GM12878 (cell line): ENCODE data around the gene TTI1. TPM values are rescaled to one million over a fixed set of nuclear protein-coding genes. Genes with fewer than 3 reads are reported as not detected.

Experiments used
- ATAC-seq: fragments of 200-7000 bp; cut with Tn5 transposase; 3 replicates; pipeline ENCODE4 v1.9.1; 2020; ENCODE audit warnings: mild to moderate bottlenecking, moderate library complexity
- BruUV-seq: library from RNA; stranded (reverse); fragments of 400-500 nt; replicated peaks from 2 replicates; lab custom pipeline; 2021; lab: Mats Ljungman, UMichigan
- CTCF ChIA-PET: fragments of 300-600 bp; sonication (Branson Sonifier 250); formaldehyde crosslinking; extraction: SDS; loops from one replicate; lab custom pipeline; 2021; ENCODE audit warnings: inconsistent platforms; lab: Yijun Ruan, JAX
- POLR2A ChIA-PET: fragments of 350-600 bp; formaldehyde crosslinking; extraction: SDS; loops from one replicate; lab custom pipeline; 2021; ENCODE audit warnings: inconsistent platforms; lab: Charles Lee
- RAD21 ChIA-PET: fragments of 300-600 bp; sonication (Branson Sonifier 250); formaldehyde crosslinking; loops from one replicate; lab custom pipeline; 2023; ENCODE audit warnings: antibody characterized with exemption; ENCODE audit not compliant: unreplicated experiment; lab: Charles Lee
- SMC1A ChIA-PET: fragments of 300-600 bp; sonication (Branson Sonifier 250); formaldehyde crosslinking; loops from one replicate; lab custom pipeline; 2023; ENCODE audit not compliant: unreplicated experiment, uncharacterized antibody; lab: Charles Lee
- DNase-seq: peaks from one replicate; pipeline ENCODE4 v3.0.0-alpha.2; 2011; ENCODE audit warnings: low read depth, low spot score
- FAIRE-seq: peaks from 3 replicates; lab custom pipeline; 2011; peaks lifted over from hg19 to GRCh38; lab: Jason Lieb, UNC
- H2AFZ ChIP-seq: 2 replicates; pipeline ENCODE4 v1.6.0; 2011; ENCODE audit warnings: low read depth, low read length, control low read depth; ENCODE audit not compliant: control insufficient read depth
- H3K27ac ChIP-seq: 2 replicates; pipeline ENCODE4 v1.5.1; 2011; ENCODE audit warnings: control low read depth; ENCODE audit not compliant: control insufficient read depth, insufficient read depth
- H3K27me3 ChIP-seq, 2 experiments: replicated peaks in 1 of 2; 2 replicates each; pipeline versions ENCODE4 v1.6.0 to v1.6.1; 2011; ENCODE audit warnings: low read length in 1 of 2; ENCODE audit not compliant: control insufficient read depth in 2 of 2, insufficient read depth in 2 of 2
- H3K36me3 ChIP-seq, 2 experiments: 2 replicates each; pipeline ENCODE4 v1.5.1; 2011; ENCODE audit warnings: low read length in 1 of 2; ENCODE audit not compliant: control insufficient read depth in 2 of 2, insufficient read depth in 2 of 2
- H3K4me1 ChIP-seq: 2 replicates; pipeline ENCODE4 v1.6.1; 2011; ENCODE audit warnings: mild to moderate bottlenecking, low read length, moderate library complexity, mixed read lengths; ENCODE audit not compliant: control insufficient read depth, insufficient read depth
- H3K4me2 ChIP-seq: 2 replicates; pipeline ENCODE4 v1.6.0; 2011; ENCODE audit warnings: control low read depth; ENCODE audit not compliant: control insufficient read depth, insufficient read depth
- H3K4me3 ChIP-seq: fragments of 200-600 bp; sonication (generic); 2 replicates; pipeline ENCODE4 v1.5.1; 2016
- H3K79me2 ChIP-seq: 2 replicates; pipeline ENCODE4 v1.6.0; 2011; ENCODE audit warnings: low read length; ENCODE audit not compliant: control insufficient read depth, insufficient read depth
- H3K9ac ChIP-seq: 2 replicates; pipeline ENCODE4 v1.8.0; 2011; ENCODE audit warnings: low read length, control low read depth, mixed read lengths; ENCODE audit not compliant: control insufficient read depth, insufficient read depth
- H3K9me3 ChIP-seq: replicated peaks from 3 replicates; pipeline ENCODE4 v1.5.1; 2011; ENCODE audit warnings: mild to moderate bottlenecking, low read length; ENCODE audit not compliant: control insufficient read depth, insufficient read depth
- H4K20me1 ChIP-seq: 2 replicates; pipeline ENCODE4 v1.6.0; 2011; ENCODE audit not compliant: control insufficient read depth, insufficient read depth
- CEBPB ChIP-seq, 2 experiments: fragments of 150-350 bp in 1 of 2; IDR thresholded peaks; 2 replicates each; pipeline ENCODE4 v1.6.1; 2012 to 2014; ENCODE audit warnings: low read depth in 2 of 2, low read length in 2 of 2, borderline replicate concordance in 1 of 2, inconsistent platforms in 1 of 2
- CHD2 ChIP-seq: IDR thresholded peaks from 2 replicates; pipeline ENCODE4 v1.6.1; 2011; ENCODE audit warnings: low read depth, low read length, improper control_type of control experiment, borderline replicate concordance
- FOXK2 ChIP-seq: fragments of 450-650 bp; IDR thresholded peaks from 2 replicates; pipeline ENCODE4 v1.6.1; 2017; ENCODE audit warnings: mild to moderate bottlenecking, moderate library complexity
- MEF2B ChIP-seq: fragments of 450-650 bp; IDR thresholded peaks from 2 replicates; pipeline ENCODE4 v1.6.1; 2018; ENCODE audit warnings: mild to moderate bottlenecking, moderate library complexity; ENCODE audit not compliant: partially characterized antibody, poor library complexity, severe bottlenecking
- RB1 ChIP-seq: fragments of 450-650 bp; formaldehyde crosslinking; IDR thresholded peaks from 2 replicates; pipeline ENCODE4 v1.6.1; 2017; ENCODE audit warnings: mild to moderate bottlenecking, borderline replicate concordance
- RFX5 ChIP-seq: IDR thresholded peaks from 2 replicates; pipeline ENCODE4 v1.6.1; 2011; ENCODE audit warnings: low read depth, low read length, improper control_type of control experiment
- WGBS: methylation state at CpG from one replicate; pipeline ENCODE4 v1.1.6; 2016; ENCODE audit warnings: low lambda C conversion rate; ENCODE audit not compliant: insufficient replicate concordance, insufficient coverage; ENCODE audit errors: missing lambda C conversion rate; 5-methylcytosine and 5-hydroxymethylcytosine counted together
- in situ Hi-C: fragments of 300-500 bp; cut with MboI; formaldehyde crosslinking; loops from 9 replicates; pipeline ENCODE4 v1.14.3; 2018; ENCODE audit warnings: mixed read lengths
- intact Hi-C: fragments of 100-400 bp; cut with micrococcal nuclease; formaldehyde crosslinking; loops from one replicate; pipeline ENCODE4 v1.14.2; 2022; ENCODE audit not compliant: unreplicated experiment
- polyA plus RNA-seq, 11 experiments: library from polyadenylated mRNA; depleted of rRNA in 4 of 11; unstranded in 6 of 11; stranded (reverse) in 5 of 11; fragments of >200 nt; fragmentation: Nextera tagmentation in 4 of 11; fragmentation: Illumina TruSeq in 1 of 11; extraction: Ambion mirVana in 4 of 11; extraction: Trizol in 1 of 11; gene quantifications; 1 replicate in 1 of 11; 2 replicates in 10 of 11; pipeline versions ENCODE4 v1.2.1 to v1.2.3, GENCODE V29; 2011 to 2016; ENCODE audit warnings: inconsistent platforms in 2 of 11, missing spikeins in 2 of 11, low read depth in 1 of 11
- total RNA-seq, 4 experiments: library from RNA; depleted of rRNA in 3 of 4; stranded (reverse); fragments of >200 nt in 3 of 4; fragmentation: Illumina TruSeq in 1 of 4; extraction: Trizol in 1 of 4; gene quantifications; 2 replicates each; pipeline versions ENCODE4 v1.2.1 to v1.2.3, GENCODE V29; 2013 to 2021
- TF ChIP-seq, protein P1 (sequence below): fragments of 450-650 bp; IDR thresholded peaks from 2 replicates; pipeline ENCODE4 v1.6.1; 2017; ENCODE audit warnings: antibody characterized with exemption, mild to moderate bottlenecking, moderate library complexity
- TF ChIP-seq, protein P2 (sequence below): fragments of 450-650 bp; formaldehyde crosslinking; IDR thresholded peaks from 2 replicates; pipeline ENCODE4 v1.5.0; 2022; ENCODE audit warnings: mild to moderate bottlenecking, missing genetic modification characterization
- TF ChIP-seq, protein P3 (sequence below): fragments of 450-650 bp; IDR thresholded peaks from 2 replicates; pipeline ENCODE4 v1.6.1; 2014; ENCODE audit warnings: mild to moderate bottlenecking

The TTI1 gene
- total and polyA plus RNA-seq, 10 of the 15 experiments (the other 5 are each of a cell fraction or from before 2014, with no cell fraction given): 5.3 to 44.6 (median 24.9) TPM

DNA sequence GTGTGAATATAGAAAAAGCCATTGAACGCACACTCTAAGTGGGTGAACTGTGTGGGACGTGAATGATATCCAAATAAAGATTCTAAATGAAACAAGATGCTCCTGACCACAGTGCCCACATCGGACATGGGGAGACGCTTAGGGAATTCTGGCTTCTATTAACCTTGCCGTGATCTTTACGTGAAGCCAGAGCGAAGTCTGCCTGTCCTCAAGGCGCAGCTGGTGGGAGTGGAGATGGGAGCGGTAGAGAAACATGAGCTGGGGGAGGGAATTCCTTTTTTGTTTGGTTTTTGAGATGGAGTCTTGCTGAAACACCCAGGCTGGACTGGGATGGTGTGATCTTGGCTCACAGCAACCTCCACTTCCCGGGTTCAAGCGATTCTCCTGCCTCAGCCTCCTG is 84.3 kb downstream of the TTI1 start:
- H3K27me3 ChIP-seq: no peaks in the 10 kb centered on the region; a peak in 1 of 4 replicates
- SMC1A ChIA-PET: no interaction called here
- TF ChIP-seq, protein P1, sequence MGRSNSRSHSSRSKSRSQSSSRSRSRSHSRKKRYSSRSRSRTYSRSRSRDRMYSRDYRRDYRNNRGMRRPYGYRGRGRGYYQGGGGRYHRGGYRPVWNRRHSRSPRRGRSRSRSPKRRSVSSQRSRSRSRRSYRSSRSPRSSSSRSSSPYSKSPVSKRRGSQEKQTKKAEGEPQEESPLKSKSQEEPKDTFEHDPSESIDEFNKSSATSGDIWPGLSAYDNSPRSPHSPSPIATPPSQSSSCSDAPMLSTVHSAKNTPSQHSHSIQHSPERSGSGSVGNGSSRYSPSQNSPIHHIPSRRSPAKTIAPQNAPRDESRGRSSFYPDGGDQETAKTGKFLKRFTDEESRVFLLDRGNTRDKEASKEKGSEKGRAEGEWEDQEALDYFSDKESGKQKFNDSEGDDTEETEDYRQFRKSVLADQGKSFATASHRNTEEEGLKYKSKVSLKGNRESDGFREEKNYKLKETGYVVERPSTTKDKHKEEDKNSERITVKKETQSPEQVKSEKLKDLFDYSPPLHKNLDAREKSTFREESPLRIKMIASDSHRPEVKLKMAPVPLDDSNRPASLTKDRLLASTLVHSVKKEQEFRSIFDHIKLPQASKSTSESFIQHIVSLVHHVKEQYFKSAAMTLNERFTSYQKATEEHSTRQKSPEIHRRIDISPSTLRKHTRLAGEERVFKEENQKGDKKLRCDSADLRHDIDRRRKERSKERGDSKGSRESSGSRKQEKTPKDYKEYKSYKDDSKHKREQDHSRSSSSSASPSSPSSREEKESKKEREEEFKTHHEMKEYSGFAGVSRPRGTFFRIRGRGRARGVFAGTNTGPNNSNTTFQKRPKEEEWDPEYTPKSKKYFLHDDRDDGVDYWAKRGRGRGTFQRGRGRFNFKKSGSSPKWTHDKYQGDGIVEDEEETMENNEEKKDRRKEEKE: no peak
- TF ChIP-seq CEBPB (IDR thresholded peaks at IDR 0.05; ENCODE audit: borderline replicate concordance in 1 of 2, low read depth in 2 of 2, low read length in 2 of 2) (no peak), FOXK2 (no peak), RFX5 (no peak)
- TF ChIP-seq, all 136 proteins: peak for 0
- ATAC-seq: no peak
- no TSS peak for BruUV-seq
- no peak overlapping the region for H3K4me2 ChIP-seq
- H3K27ac ChIP-seq: no peak overlapping the region
- H3K4me3 ChIP-seq: no peak overlapping the region
- H2AFZ ChIP-seq: no peak overlapping the region
- ChIA-PET RAD21 (no interaction called here), POLR2A (no interaction called here), CTCF (no interaction called here)
- no peaks in the 10 kb centered on the region for H3K79me2 ChIP-seq
- no peak for DNase-seq
- in situ Hi-C loops: no loop called here
- no peaks in the 10 kb centered on the region for H4K20me1 ChIP-seq
- intact Hi-C loops: no loop called here
- no peak overlapping the region for H3K9ac ChIP-seq
- WGBS: 76% methylated on average over 11 of the region's 11 CpGs
- no peaks in the 10 kb centered on the region for H3K36me3 ChIP-seq
- H3K9me3 ChIP-seq: peaks cover 1% of the 10 kb centered on the region; the same call in 1 of the 3 replicates
- no peak for FAIRE-seq
- H3K4me1 ChIP-seq: no peaks in the 10 kb centered on the region

DNA sequence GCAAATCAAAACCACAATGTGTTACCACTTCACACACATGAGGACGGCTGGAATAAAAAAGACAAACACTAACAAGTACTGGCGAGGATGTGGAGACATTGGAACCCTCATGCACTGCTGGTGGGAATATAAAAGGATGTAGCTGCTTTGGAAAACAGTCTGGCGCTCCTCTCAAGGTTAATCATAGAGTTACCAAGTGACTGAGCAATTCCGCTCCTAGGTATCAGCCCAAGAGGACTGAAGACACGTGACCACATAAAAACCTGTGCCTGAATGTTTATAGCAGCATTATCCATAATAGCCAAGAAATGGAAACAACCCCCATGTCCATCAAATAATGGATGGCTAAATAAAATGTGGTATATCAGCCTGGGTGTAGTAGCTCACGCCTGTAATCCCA is 85.3 kb downstream of the TTI1 start:
- POLR2A ChIA-PET: interaction anchor here (0.5 kb wide), 1 partner anchor 399 kb away, joined by 6 read pairs; no protein-coding TSS in a partner anchor
- SMC1A ChIA-PET: no interaction called here
- RAD21 ChIA-PET: no interaction called here
- no peak overlapping the region for H3K9ac ChIP-seq
- no peak overlapping the region for H2AFZ ChIP-seq
- BruUV-seq: no TSS peak
- no peaks in the 10 kb centered on the region for H3K36me3 ChIP-seq
- H4K20me1 ChIP-seq: no peaks in the 10 kb centered on the region
- H3K4me2 ChIP-seq: no peak overlapping the region
- ATAC-seq (no peak), DNase-seq (no peak), FAIRE-seq (no peak)
- H3K27ac ChIP-seq: no peak overlapping the region
- peaks cover 1% of the 10 kb centered on the region; the same call in 1 of the 3 replicates for H3K9me3 ChIP-seq
- no peaks in the 10 kb centered on the region; a peak in 1 of 4 replicates for H3K27me3 ChIP-seq
- 47% methylated on average over 6 of the region's 6 CpGs for WGBS
- no peaks in the 10 kb centered on the region for H3K4me1 ChIP-seq
- H3K79me2 ChIP-seq: no peaks in the 10 kb centered on the region
- in situ Hi-C loops: no loop called here
- intact Hi-C loops: no loop called here
- CTCF ChIA-PET: no interaction called here
- no peak overlapping the region for H3K4me3 ChIP-seq
- TF ChIP-seq, protein P2, sequence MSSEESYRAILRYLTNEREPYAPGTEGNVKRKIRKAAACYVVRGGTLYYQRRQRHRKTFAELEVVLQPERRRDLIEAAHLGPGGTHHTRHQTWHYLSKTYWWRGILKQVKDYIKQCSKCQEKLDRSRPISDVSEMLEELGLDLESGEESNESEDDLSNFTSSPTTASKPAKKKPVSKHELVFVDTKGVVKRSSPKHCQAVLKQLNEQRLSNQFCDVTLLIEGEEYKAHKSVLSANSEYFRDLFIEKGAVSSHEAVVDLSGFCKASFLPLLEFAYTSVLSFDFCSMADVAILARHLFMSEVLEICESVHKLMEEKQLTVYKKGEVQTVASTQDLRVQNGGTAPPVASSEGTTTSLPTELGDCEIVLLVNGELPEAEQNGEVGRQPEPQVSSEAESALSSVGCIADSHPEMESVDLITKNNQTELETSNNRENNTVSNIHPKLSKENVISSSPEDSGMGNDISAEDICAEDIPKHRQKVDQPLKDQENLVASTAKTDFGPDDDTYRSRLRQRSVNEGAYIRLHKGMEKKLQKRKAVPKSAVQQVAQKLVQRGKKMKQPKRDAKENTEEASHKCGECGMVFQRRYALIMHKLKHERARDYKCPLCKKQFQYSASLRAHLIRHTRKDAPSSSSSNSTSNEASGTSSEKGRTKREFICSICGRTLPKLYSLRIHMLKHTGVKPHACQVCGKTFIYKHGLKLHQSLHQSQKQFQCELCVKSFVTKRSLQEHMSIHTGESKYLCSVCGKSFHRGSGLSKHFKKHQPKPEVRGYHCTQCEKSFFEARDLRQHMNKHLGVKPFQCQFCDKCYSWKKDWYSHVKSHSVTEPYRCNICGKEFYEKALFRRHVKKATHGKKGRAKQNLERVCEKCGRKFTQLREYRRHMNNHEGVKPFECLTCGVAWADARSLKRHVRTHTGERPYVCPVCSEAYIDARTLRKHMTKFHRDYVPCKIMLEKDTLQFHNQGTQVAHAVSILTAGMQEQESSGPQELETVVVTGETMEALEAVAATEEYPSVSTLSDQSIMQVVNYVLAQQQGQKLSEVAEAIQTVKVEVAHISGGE (CRISPR knock-in tag): no peak
- TF ChIP-seq MEF2B (no peak), RB1 (no peak), CHD2 (no peak)
- TF ChIP-seq, protein P3, sequence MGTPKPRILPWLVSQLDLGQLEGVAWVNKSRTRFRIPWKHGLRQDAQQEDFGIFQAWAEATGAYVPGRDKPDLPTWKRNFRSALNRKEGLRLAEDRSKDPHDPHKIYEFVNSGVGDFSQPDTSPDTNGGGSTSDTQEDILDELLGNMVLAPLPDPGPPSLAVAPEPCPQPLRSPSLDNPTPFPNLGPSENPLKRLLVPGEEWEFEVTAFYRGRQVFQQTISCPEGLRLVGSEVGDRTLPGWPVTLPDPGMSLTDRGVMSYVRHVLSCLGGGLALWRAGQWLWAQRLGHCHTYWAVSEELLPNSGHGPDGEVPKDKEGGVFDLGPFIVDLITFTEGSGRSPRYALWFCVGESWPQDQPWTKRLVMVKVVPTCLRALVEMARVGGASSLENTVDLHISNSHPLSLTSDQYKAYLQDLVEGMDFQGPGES: no peak
